GM12864 (cell line): ENCODE results near the gene KRTAP19-6.

Experiments used
- DNase-seq: peaks from one replicate; pipeline ENCODE4 v3.0.0-alpha.2; 2011; ENCODE audit warnings: low read depth
- H3K4me3 ChIP-seq: 2 replicates; pipeline ENCODE4 v1.5.1; 2011; ENCODE audit warnings: mild to moderate bottlenecking, low read depth, low read length, control low read depth
- TF ChIP-seq, protein P1 (sequence below): IDR thresholded peaks from 2 replicates; pipeline ENCODE4 v1.5.1; 2011; ENCODE audit warnings: low read depth, mild to moderate bottlenecking, moderate library complexity, low read length, control low read depth, inconsistent platforms; ENCODE audit errors: missing control alignments

Gene KRTAP19-6

DNA sequence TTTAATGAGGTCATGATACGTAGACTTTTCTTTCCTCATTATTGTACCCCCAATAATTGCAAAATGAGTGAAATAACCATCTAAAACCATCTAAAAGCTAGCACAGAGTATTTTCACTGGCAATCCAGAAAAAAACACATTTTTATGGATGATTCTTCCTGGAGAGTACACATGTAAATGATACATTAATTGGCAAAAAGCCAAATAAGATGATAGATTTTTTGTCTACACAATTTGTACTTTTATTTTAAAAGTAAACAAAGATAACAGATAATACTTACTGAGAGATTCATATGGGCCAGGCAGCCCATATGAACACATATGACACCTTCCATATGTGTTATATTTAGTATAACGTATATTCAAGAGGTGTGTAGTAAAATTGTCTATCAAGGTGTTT is 22.0 kb upstream of the KRTAP19-6 start:
- H3K4me3 ChIP-seq = no peak overlapping the region
- TF ChIP-seq, protein P1, sequence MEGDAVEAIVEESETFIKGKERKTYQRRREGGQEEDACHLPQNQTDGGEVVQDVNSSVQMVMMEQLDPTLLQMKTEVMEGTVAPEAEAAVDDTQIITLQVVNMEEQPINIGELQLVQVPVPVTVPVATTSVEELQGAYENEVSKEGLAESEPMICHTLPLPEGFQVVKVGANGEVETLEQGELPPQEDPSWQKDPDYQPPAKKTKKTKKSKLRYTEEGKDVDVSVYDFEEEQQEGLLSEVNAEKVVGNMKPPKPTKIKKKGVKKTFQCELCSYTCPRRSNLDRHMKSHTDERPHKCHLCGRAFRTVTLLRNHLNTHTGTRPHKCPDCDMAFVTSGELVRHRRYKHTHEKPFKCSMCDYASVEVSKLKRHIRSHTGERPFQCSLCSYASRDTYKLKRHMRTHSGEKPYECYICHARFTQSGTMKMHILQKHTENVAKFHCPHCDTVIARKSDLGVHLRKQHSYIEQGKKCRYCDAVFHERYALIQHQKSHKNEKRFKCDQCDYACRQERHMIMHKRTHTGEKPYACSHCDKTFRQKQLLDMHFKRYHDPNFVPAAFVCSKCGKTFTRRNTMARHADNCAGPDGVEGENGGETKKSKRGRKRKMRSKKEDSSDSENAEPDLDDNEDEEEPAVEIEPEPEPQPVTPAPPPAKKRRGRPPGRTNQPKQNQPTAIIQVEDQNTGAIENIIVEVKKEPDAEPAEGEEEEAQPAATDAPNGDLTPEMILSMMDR = no peak
- no peak for DNase-seq

DNA sequence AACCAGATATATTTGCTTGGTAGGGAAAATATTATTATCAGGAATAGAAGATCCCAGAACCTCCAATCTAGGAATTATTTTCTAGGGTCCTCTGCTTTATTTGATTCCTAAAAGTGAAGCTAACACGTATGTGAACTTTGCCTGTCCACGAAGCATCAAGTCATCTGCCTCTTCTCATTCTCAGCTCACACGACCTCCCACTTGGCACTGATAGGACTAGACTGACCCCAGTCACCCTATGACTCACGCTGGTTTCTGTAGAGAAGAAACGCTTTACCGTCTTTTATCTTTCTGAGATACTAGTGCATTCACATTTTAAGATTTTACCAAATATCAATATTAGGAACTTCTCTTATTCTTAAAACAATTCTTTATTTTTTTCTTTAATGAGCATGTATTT is 21.4 kb upstream of the KRTAP19-6 start:
- DNase-seq = no peak
- no peak overlapping the region for H3K4me3 ChIP-seq
- TF ChIP-seq, protein P1 = no peak

GRCh38 chr21:30561957-30562356 is 20.3 kb upstream of the KRTAP19-6 start:
- TF ChIP-seq, protein P1 = no peak
- DNase-seq = no peak
- no peak overlapping the region for H3K4me3 ChIP-seq

DNA sequence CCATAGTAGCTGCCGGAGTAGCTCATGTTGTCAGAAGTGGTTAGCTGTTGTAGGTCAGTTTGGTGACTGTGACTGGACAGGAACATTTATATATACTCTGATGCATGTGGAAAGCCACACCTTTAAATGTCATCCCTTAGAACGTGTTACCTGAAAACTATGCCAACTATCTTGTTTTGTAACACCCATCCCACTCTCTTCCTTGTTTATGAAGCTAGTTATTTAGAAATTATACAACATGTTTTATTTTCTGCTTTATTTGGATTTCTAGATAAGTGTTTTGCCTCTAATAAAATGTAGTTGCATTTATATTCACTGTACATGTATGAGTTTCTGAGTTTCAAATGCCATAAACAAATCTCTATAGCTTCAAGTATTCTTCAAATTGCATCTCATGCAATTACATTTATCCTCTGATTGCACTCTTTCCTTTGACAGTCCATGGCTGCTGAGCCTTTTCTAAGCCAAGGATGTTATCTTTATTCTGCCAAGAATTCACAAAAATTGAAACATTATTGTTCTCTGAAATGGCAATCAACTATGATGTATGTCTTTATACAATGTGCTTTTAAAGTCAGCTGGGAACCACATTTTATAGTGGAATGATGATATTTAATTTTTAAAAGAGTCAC is 19.7 kb upstream of the KRTAP19-6 start, which contains the start of gene KRTAP19-7:
KRTAP19-7 (minus strand) TSS at position 51 of the 632 bp plus-strand sequence; CDS start at position 26, 25 bp downstream.
- H3K4me3 ChIP-seq = no peak within 1 kb of the TSS
- DNase-seq = no peak
- TF ChIP-seq, protein P1 = no peak

GRCh38 chr21:30555095-30555494 is 13.4 kb upstream of the KRTAP19-6 start:
- H3K4me3 ChIP-seq = no peak overlapping the region
- TF ChIP-seq, protein P1 = no peak
- DNase-seq = no peak

GRCh38 chr21:30552782-30553181 is 11.1 kb upstream of the KRTAP19-6 start:
- TF ChIP-seq, protein P1 = no peak
- no peak overlapping the region for H3K4me3 ChIP-seq
- no peak for DNase-seq

DNA sequence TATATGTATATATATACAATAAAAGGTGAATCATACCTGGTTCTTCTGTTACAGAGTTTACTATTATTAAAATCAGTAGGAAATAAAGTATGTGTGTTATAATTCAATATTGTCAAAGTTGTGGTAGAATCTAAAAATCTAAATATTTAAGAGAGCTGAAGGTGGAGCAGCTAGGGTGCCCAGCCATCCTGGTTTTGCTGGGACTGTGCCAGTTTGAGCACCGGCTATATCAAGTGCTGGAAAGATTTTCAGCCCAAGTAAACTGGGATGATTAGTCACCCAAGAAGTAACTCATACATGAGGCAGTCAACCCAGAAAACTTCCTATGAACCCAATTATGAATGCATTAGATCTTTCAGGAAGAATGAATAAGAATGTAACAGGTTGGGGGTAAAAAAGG is 22.8 kb downstream of the KRTAP19-6 start:
- TF ChIP-seq, protein P1 = no peak
- no peak for DNase-seq
- H3K4me3 ChIP-seq = no peak overlapping the region
